GM12864 (cell line): ENCODE results near the gene TMTC1.

Source experiments
- DNase-seq: peaks from one replicate; pipeline ENCODE4 v3.0.0-alpha.2; 2011; ENCODE audit warnings: low read depth
- H3K4me3 ChIP-seq: 2 replicates; pipeline ENCODE4 v1.5.1; 2011; ENCODE audit warnings: mild to moderate bottlenecking, low read depth, low read length, control low read depth
- TF ChIP-seq, protein P1 (sequence below): IDR thresholded peaks from 2 replicates; pipeline ENCODE4 v1.5.1; 2011; ENCODE audit warnings: low read depth, mild to moderate bottlenecking, moderate library complexity, low read length, control low read depth, inconsistent platforms; ENCODE audit errors: missing control alignments

Gene TMTC1

DNA sequence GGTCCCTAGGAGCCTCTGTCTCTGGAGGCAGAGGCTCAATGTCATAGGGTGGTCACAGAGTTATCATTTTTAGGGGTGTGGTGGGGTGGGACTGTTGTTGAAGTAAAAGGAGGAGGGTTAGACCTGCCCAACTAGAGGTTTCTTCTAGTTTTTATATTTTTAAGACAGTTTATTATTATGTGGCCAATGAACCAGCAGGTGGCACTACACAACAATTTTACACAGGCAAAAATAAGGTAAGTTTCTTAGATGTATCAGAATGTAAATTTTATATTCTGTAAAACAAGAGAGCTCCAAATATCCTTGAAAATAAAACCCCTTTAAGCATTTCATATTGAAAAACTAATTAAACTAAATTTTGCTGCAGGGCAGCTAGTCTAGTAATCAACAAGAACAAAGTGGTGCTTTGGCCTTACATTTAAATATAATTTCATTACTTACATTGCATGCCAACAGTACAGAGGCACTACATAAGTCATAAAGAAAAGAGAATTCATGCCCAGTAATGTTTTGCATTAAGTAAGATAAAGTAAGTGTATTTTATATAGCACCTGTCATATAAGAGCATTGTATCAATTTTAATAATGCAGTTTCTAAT is 264.1 kb downstream of the TMTC1 start:
- TF ChIP-seq, protein P1, sequence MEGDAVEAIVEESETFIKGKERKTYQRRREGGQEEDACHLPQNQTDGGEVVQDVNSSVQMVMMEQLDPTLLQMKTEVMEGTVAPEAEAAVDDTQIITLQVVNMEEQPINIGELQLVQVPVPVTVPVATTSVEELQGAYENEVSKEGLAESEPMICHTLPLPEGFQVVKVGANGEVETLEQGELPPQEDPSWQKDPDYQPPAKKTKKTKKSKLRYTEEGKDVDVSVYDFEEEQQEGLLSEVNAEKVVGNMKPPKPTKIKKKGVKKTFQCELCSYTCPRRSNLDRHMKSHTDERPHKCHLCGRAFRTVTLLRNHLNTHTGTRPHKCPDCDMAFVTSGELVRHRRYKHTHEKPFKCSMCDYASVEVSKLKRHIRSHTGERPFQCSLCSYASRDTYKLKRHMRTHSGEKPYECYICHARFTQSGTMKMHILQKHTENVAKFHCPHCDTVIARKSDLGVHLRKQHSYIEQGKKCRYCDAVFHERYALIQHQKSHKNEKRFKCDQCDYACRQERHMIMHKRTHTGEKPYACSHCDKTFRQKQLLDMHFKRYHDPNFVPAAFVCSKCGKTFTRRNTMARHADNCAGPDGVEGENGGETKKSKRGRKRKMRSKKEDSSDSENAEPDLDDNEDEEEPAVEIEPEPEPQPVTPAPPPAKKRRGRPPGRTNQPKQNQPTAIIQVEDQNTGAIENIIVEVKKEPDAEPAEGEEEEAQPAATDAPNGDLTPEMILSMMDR, result peak; percentile 31
- DNase-seq, result peak; percentile 2
- H3K4me3 ChIP-seq, result no peak overlapping the region

GRCh38 chr12:29518407-29518806 is 265.3 kb downstream of the TMTC1 start:
- TF ChIP-seq, protein P1, result no peak
- no peak overlapping the region for H3K4me3 ChIP-seq
- no peak for DNase-seq

- TF ChIP-seq, protein P1, result no peak
- no peak for DNase-seq
- H3K4me3 ChIP-seq, result no peak overlapping the region
These were observed 266.5 kb downstream of the TMTC1 start for GRCh38 chr12:29517264-29517663.

DNA sequence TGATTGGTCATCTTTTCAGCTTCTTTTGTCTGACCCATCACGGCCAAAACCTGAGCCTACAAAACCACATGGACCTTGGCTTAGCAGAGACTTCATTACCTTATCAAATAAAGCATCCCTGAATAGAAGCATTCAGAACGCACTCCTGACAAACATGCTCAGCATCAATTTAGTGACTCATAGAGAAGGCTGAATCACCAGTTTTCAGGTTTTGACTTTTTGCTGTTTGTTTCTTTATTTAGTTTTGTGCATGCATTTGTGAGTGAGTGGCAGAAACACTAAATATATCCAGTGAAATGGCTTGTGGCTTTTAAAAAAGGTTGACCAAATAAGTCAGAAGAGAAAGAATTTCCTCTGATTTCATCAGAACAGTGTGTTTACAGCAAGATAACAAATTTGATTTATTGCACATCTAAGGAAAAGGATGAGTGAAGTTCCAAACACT is 267.3 kb downstream of the TMTC1 start:
- DNase-seq, result no peak
- H3K4me3 ChIP-seq, result no peak overlapping the region
- TF ChIP-seq, protein P1, result no peak

DNA sequence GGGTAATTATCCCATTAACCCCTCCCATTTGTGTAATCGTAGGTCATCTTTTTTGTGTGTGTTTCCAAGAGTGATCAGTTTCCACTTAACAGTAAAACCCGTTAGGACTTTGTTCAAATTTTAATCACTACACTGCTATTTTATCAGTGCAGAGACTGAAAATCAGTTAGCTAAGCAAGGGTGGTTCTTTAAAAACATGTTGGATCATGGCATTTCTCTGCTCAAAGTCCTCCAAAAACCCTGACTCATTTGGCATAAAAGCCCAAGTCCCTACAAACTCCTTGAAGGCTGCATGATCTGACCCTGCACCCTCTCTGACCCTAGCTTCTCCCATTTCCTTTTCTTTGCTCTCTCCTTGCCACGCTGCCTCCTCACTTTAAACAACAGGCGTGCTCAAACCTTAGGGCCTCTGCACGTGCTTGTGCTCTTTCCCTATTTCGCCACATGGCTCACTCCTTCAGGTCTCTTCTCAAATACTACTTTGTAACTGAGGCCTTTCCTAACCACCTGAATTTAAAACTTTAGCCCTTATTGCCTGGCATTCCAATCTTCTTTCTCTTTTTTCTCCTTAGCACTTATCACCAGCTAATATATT is 273.1 kb downstream of the TMTC1 start:
- TF ChIP-seq, protein P1, result no peak
- no peak overlapping the region for H3K4me3 ChIP-seq
- no peak for DNase-seq

GRCh38 chr12:29509503-29509902 is 274.2 kb downstream of the TMTC1 start:
- no peak for DNase-seq
- no peak overlapping the region for H3K4me3 ChIP-seq
- TF ChIP-seq, protein P1, result no peak

DNA sequence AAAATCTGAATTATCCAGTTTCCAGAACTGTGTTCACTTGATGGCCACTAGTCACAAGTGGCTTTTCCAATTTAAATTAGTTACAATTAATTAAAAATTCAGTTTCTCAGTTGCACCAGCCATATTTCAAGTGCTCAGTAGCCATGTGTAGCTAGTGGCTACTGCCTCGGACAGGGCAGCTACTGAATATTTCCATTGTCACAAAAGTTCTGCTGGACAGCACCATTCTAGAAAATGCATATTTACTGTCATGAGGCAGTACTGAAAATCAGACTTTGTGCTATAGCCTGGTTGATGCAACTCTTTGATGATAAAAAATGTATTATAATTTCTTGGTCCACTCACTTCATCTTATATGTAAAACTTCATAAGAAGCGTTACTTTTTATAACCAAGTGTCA is 274.8 kb downstream of the TMTC1 start:
- TF ChIP-seq, protein P1, result no peak
- no peak for DNase-seq
- no peak overlapping the region for H3K4me3 ChIP-seq
